Renal cortical epithelial cell (primary cell): ENCODE results near the gene RNF128. TPM values are rescaled to one million over a fixed set of nuclear protein-coding genes. Genes with fewer than 3 reads are reported as not detected.
"Not testable (repeated sequence)": the region's sequence is repeated elsewhere in the genome, so short reads cannot be mapped to it uniquely, and the experiment has no call there.

Source experiments
- DNase-seq: peaks from one replicate; pipeline ENCODE4 v3.0.0-alpha.2; 2011; ENCODE audit warnings: low read depth
- total RNA-seq: library from RNA; depleted of rRNA; stranded (reverse); fragments of >200 nt; gene quantifications from 2 replicates; pipeline ENCODE4 v1.2.3, GENCODE V29; 2014

The RNF128 gene
- total RNA-seq, 1 donor from 2014 or later: 58.3 TPM

DNA sequence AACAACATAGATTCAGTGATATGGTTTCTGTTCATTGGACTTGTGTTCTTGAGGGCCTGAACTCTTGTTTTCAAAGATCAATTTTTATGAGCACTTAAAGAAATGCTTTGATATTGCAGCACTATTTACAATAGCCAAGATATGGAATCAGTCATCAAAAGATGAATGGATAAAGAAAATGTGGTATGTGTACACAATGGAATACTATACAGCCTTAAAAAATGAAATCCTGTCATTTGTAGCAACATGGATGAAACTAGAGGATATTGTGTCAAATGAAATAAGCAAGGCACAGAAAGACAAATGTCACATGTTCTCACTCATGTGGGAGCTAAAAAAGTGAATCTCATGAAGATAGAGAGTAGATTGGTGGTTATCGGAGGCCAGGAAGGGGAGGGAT lies 21.9 kb downstream of the RNF128 start:
- no peak for DNase-seq

GRCh38 chrX:106751407-106751806 lies 24.9 kb downstream of the RNF128 start:
- no peak for DNase-seq

DNA sequence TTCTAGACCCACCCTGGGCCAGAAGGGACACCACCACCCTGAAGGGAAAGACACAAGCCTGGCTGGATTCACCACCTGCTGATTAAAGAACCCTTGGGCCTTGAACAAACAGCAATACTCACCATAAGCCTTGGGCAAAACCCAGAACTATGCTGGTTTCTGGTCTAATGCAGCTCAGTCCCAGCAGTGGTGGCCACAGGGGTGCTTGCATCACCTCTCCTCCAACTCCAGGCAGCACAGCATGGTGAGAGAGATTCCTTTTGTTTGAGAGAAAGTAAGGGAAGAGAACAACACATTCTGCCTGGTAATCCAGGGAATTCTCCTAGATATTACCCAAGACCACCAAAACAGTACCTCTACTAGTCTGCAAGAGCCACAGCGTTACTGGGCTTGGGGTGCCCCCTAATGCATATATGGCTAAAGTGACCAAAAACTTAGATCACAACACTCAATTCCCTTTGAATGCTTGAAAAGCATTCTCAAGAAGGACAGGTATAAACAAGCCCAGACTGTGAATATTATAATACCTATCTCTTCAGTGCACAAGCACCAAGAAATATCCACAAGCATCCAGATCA lies 25.7 kb downstream of the RNF128 start:
- DNase-seq: peak; percentile 24

DNA sequence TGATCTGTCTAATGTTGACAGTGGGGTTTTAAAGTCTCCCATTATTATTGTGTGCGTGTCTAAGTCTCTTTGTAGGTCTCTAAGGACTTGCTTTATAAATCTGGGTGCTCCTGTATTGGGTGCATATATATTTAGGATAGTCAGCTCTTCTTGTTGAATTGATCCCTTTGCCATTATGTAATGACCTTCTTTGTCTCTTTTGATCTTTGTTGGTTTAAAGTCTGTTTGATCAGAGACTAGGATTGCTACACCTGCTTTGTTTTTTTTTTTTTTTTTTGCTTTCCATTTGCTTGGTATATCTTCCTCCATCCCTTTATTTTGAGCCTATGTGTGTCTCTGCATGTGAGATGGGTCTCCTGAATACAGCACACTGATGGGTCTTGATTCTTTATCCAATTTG lies 42.8 kb downstream of the RNF128 start:
- not testable (repeated sequence) for DNase-seq

- DNase-seq: peak; percentile 23
Observed at GRCh38 chrX:106774981-106775380, 48.5 kb downstream of the RNF128 start.

- DNase-seq: peak; percentile 65
Observed at GRCh38 chrX:106780264-106780663, 53.8 kb downstream of the RNF128 start.

GRCh38 chrX:106780664-106781377 lies 54.3 kb downstream of the RNF128 start:
- DNase-seq: peak; percentile 95

DNA sequence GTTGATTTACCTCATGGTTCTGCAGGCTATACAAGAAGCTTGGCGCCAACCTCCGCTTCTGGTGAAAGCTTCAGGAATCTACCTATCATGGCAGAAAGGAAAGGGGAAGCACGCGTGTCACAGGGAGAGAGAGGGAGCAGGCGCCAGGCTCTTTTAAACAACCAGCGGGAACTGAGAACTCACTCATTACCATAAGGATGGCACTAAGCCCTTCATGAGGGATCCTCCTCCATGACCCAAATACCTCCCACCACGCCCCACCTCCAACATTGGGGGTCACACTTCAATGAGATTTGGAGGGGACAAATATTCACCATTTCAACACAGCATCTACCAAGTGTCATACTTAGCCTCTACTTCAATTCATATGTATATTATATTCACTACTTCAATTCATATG lies 57.2 kb downstream of the RNF128 start:
- no peak for DNase-seq

DNA sequence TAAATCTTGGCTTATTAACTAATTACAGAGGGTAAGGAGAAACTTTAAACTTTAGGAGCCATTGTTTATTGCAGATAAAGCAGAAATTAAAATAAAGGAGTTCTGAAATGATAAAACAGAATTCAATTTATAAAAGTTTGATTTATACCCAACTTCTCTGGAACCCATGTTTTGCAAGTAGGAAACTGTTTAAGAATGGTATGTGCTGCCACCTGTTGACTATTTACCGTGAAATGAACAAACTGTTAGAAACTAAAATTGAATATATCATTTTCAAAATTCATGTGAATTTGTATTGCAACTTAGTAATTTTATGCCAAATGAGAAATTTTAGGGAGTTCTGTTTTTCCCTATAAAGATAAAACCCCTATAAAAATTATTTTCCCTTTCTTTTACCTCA lies 65.0 kb downstream of the RNF128 start:
- no peak for DNase-seq

DNA sequence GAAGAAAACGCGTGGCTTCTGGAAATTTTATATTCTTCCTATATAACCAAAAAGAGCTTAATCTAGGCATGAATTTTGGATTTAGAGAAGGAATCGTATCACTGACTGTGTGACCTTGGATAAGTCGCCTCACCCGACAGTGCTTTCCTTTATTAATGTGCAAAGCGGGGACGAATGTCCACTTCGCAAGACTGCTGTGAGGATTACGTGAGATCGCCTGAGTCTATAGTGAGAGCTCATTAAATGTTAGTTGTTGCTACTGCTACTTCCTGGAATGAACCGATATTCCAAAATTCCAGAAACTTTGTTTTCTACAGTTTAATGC lies 75.5 kb downstream of the RNF128 start:
- DNase-seq: no peak

GRCh38 chrX:106802388-106803275 lies 76.1 kb downstream of the RNF128 start, which contains the start of gene TBC1D8B:
Gene TBC1D8B (plus strand): TSS chrX:106802673. CDS start chrX:106802854, 181 bp downstream.
- peak; percentile 92 for DNase-seq

DNA sequence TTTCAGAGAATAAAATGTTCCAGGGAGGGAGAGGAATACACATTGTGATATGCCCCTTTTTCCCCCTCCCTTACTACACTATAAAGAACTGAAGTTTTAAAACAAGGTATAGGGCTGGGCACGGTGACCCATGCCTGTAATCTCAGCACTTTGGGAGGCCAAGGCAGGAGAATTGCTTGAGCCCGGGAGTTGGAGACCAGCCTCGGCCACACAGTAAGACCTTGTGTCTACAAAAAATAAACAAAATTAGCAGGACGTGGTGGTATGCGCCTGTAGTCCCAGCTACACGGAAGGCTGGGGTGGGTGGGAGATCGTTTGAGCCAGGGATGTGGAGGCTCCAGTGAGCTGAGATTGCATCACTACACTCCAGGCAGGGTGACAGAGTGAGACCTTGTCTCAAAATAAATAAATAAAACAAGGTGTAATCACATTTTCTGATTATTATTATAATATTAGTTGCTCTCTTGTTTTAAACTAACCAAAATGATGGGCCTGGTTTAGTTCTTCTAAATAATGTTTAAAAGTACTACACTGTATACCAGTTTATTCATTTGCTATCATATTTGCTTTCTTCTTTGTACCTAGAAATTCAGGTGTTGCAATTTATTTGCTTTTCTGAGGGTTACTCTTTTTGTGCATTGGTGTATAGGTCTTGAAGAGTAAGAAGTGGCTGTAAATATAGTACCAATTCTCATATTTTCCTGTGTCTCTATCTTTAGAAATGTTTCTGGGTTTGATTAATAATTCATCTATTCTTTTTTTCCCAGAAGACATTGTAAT lies 84.8 kb downstream of the RNF128 start:
- DNase-seq: no peak

DNA sequence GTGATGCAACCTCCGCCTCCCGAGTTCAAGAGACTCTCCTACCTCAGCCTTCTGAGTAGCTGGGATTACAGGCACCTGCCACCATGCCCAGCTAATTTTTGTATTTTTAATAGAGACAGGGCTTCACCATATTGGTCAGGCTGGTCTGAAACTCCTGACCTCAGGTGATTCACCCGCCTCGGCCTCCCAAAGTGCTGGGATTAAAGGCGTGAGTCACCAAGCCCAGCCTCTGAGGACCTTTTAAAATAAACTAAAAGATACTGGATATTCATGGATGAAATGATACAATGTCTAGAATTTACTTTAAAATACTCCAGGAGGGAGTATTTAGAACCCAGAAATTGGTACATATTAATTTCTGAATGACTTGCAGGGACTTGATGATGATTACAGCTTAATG lies 86.4 kb downstream of the RNF128 start:
- peak; percentile 6 for DNase-seq

DNA sequence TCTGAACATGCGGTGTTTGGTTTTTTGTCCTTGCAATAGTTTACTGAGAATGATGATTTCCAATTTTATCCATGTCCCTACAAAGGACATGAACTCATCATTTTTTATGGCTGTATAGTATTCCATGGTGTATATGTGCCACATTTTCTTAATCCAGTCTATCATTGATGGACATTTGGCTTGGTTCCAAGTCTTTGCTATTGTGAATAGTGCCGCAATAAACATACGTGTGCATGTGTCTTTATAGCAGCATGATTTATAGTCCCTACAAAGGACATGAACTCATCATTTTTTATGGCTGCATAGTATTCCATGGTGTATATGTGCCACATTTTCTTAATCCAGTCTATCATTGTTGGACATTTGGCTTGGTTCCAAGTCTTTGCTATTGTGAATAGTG lies 87.6 kb downstream of the RNF128 start:
- not testable (repeated sequence) for DNase-seq

Other genes starting within 250 kb of the RNF128 start
- gene RADX, start 114.7 kb upstream of the RNF128 start, total RNA-seq: 1.0 and 5.0 TPM in 2 replicates
- 8.3 and 17.1 TPM in 2 replicates for gene TBC1D8B, start 76.0 kb downstream of the RNF128 start, total RNA-seq
- not detected in 2 replicates for gene RIPPLY1, start 176.6 kb downstream of the RNF128 start, total RNA-seq
- 1.9 and 29.6 TPM in 2 replicates for gene CLDN2, start 193.7 kb downstream of the RNF128 start, total RNA-seq